Chondrocyte (in vitro differentiated cells): Measurements from ENCODE around the gene S100A14. TPM values are rescaled to one million over a fixed set of nuclear protein-coding genes. Genes with fewer than 3 reads are reported as not detected.

ENCODE experiments used
- DNase-seq: peaks from one replicate; pipeline ENCODE4 v3.0.0; 2021; ENCODE audit warnings: mixed read lengths, low spot score
- H3K27ac Mint-ChIP-seq: one replicate; pipeline ENCODE4 v1.8.0; 2021; ENCODE audit warnings: mild to moderate bottlenecking, moderate library complexity, mixed read lengths; ENCODE audit not compliant: unreplicated experiment
- H3K27me3 Mint-ChIP-seq: 2 replicates; pipeline ENCODE4 v1.8.0; 2021; ENCODE audit warnings: low read depth, mixed read lengths
- H3K36me3 Mint-ChIP-seq: 2 replicates; pipeline ENCODE4 v1.8.0; 2021; ENCODE audit warnings: low read depth, mixed read lengths
- H3K4me1 Mint-ChIP-seq: 2 replicates; pipeline ENCODE4 v1.8.0; 2021; ENCODE audit warnings: low read depth, mild to moderate bottlenecking, mixed read lengths
- H3K4me3 Mint-ChIP-seq: one replicate; pipeline ENCODE4 v1.8.0; 2021; ENCODE audit warnings: mild to moderate bottlenecking, moderate library complexity, mixed read lengths; ENCODE audit not compliant: unreplicated experiment
- H3K9me3 Mint-ChIP-seq: 2 replicates; pipeline ENCODE4 v1.8.0; 2021; ENCODE audit warnings: low read depth, mixed read lengths
- long read RNA-seq: library from polyadenylated mRNA; stranded (forward); transcript quantifications from one replicate; pipeline ENCODE4 v2.0.0, GENCODE V29; 2021
- total RNA-seq: library from RNA; stranded (reverse); gene quantifications from 3 replicates; pipeline ENCODE4 v1.2.1, GENCODE V29; 2021
- TF ChIP-seq, protein P1 (sequence below): fragments of 200-600 bp; sonication (generic); IDR thresholded peaks from 2 replicates; pipeline ENCODE4 v1.5.0; 2021; ENCODE audit warnings: antibody characterized with exemption, mild to moderate bottlenecking, moderate library complexity

The S100A14 gene
- total RNA-seq: not detected in 3 replicates
- long read RNA-seq: 0 reads

GRCh38 chr1:153616144-153616916 is at the start of gene S100A14:
S100A14 (minus strand) TSS chr1:153616325; CDS start chr1:153615858, 467 bp downstream.
- no peaks in the 10 kb centered on the region for H3K9me3 Mint-ChIP-seq
- H3K27ac Mint-ChIP-seq: peak within 1 kb of the TSS; percentile 57
- H3K4me1 Mint-ChIP-seq: peaks cover 21% of the 10 kb centered on the region
- no peaks in the 10 kb centered on the region for H3K27me3 Mint-ChIP-seq
- peaks cover 10% of the 10 kb centered on the region for H3K36me3 Mint-ChIP-seq
- TF ChIP-seq, protein P1, sequence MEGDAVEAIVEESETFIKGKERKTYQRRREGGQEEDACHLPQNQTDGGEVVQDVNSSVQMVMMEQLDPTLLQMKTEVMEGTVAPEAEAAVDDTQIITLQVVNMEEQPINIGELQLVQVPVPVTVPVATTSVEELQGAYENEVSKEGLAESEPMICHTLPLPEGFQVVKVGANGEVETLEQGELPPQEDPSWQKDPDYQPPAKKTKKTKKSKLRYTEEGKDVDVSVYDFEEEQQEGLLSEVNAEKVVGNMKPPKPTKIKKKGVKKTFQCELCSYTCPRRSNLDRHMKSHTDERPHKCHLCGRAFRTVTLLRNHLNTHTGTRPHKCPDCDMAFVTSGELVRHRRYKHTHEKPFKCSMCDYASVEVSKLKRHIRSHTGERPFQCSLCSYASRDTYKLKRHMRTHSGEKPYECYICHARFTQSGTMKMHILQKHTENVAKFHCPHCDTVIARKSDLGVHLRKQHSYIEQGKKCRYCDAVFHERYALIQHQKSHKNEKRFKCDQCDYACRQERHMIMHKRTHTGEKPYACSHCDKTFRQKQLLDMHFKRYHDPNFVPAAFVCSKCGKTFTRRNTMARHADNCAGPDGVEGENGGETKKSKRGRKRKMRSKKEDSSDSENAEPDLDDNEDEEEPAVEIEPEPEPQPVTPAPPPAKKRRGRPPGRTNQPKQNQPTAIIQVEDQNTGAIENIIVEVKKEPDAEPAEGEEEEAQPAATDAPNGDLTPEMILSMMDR: no peak
- DNase-seq: no peak
- H3K4me3 Mint-ChIP-seq: no peak within 1 kb of the TSS

GRCh38 chr1:153663211-153663610 is 47.1 kb upstream of the S100A14 start:
- no peaks in the 10 kb centered on the region for H3K9me3 Mint-ChIP-seq
- H3K4me1 Mint-ChIP-seq: peaks cover 18% of the 10 kb centered on the region
- H3K27ac Mint-ChIP-seq: no peak overlapping the region
- TF ChIP-seq, protein P1: no peak
- H3K4me3 Mint-ChIP-seq: no peak overlapping the region
- DNase-seq: no peak
- H3K27me3 Mint-ChIP-seq: no peaks in the 10 kb centered on the region
- peaks cover 34% of the 10 kb centered on the region for H3K36me3 Mint-ChIP-seq

DNA sequence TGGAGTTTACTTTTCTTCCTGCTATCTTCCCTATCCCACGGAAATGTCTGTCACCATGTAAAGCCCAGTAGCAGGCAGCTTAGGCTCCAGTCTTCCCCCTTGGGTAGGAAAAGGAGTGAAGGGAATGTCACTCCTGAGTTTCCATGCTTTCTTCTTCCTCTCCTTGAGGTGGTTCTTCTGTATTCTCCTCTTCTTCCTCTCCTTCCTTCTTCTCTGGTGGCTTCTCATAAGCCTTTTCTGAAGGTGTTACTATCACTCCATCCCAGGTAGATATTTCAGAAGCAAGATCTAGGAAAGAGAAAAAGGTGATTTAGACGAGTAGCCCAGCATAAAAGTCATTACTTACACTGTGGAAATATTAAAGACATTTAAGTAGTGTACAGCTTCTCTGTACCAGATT is 46.1 kb upstream of the S100A14 start:
- peak overlapping the region; percentile 49 for H3K27ac Mint-ChIP-seq
- peaks cover 25% of the 10 kb centered on the region for H3K36me3 Mint-ChIP-seq
- H3K9me3 Mint-ChIP-seq: no peaks in the 10 kb centered on the region
- DNase-seq: no peak
- H3K27me3 Mint-ChIP-seq: no peaks in the 10 kb centered on the region
- H3K4me3 Mint-ChIP-seq: no peak overlapping the region
- H3K4me1 Mint-ChIP-seq: peaks cover 12% of the 10 kb centered on the region
- TF ChIP-seq, protein P1: no peak

DNA sequence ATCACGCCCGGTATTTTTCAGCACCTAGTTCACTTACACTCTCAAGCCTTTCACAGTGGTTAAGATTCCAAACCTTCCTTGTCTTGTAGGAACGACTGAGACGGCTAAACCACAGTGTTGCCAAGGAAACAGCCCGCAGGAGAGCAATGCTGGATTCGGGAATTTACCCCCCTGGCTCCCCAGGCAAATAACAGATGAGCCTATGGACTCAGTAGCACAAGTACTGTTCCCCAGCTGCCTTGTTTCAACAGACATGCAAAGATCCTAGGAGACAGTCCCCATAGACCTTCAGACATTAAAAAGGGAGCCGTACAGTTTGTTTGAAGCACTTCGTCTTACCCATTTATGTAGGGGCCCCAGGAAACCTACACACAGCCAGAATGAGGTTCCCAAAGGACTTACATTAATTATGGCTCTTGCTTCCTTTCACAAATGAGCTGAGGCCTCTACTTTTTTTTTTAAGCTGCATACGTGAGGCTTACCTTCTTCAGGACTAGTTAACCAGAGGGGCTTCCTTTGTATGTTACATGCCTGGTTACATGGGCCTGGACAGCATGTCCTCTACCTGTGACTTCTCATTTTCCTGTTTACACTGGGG is 45.1 kb upstream of the S100A14 start:
- Mint-ChIP-seq H3K27ac (peak overlapping the region; percentile 51), H3K36me3 (peaks cover 22% of the 10 kb centered on the region), H3K4me3 (no peak overlapping the region), H3K27me3 (no peaks in the 10 kb centered on the region), H3K9me3 (no peaks in the 10 kb centered on the region), H3K4me1 (peaks cover 12% of the 10 kb centered on the region)
- TF ChIP-seq, protein P1: no peak
- DNase-seq: peak; percentile 22

DNA sequence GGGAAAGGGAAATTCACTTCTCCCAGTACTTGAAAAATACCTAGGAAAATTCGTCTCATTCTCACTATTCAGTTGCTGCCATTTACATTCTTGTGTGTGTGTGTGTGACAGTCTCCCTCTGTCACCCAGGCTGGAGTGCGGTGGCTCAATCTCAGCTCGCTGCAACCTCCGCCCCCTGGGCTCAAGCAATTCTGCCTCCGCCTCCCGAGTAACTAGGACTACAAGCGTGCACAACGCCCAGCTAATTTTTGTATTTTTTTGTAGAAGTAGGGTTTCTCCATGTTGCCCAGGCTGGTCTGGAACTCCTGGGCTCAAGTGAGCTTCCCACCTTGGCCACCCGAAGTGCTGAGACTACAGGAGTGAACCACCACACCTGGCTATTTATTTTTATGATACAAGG is 43.5 kb upstream of the S100A14 start:
- peaks cover 13% of the 10 kb centered on the region for H3K36me3 Mint-ChIP-seq
- peaks cover 12% of the 10 kb centered on the region for H3K4me1 Mint-ChIP-seq
- TF ChIP-seq, protein P1: no peak
- peak overlapping the region; percentile 95 for H3K4me3 Mint-ChIP-seq
- H3K27ac Mint-ChIP-seq: peak overlapping the region; percentile 94
- H3K9me3 Mint-ChIP-seq: no peaks in the 10 kb centered on the region
- H3K27me3 Mint-ChIP-seq: no peaks in the 10 kb centered on the region
- peak; percentile 42 for DNase-seq
